Body of pancreas (tissue), 4 donors: Measurements from ENCODE around the gene SRSF4.

Experiments
- CTCF ChIP-seq, 7 experiments: fragments of 450-650 bp in 4 of 7; fragments of 200-600 bp in 3 of 7; sonication (generic) in 3 of 7; IDR thresholded peaks; one replicate each; pipeline ENCODE4 v1.5.1; 2016 to 2019; ENCODE audit warnings: antibody characterized with exemption in 7 of 7
- POLR2A ChIP-seq, 3 donors: fragments of 450-650 bp; IDR thresholded peaks; one replicate each; pipeline ENCODE4 v1.6.1; 2016; ENCODE audit warnings: antibody characterized with exemption in 3 of 3, mild to moderate bottlenecking in 2 of 3

GRCh38 chr1:29126198-29126597 lies 55.5 kb downstream of the SRSF4 start:
- TF ChIP-seq POLR2A (IDR thresholded peaks at IDR 0.05) (no peak), CTCF (IDR thresholded peaks at IDR 0.05) (no peak)
